Measurements from ENCODE around the gene KDELR1. TPM values are rescaled to one million over a fixed set of nuclear protein-coding genes. Genes with fewer than 3 reads are reported as not detected.

The KDELR1 gene
- total and polyA plus RNA-seq, 9 of the 15 experiments (the other 6 are each of a cell fraction or from before 2014, with no cell fraction given), result 6.1 to 165 (median 58.5) TPM

- TF ChIP-seq ZBTB11 (CRISPR knock-in tag; IDR thresholded peaks at IDR 0.05), result no peak
- TF ChIP-seq SMAD2 (IDR thresholded peaks at IDR 0.05; ENCODE audit: low read depth, low read length), result no peak
- peak; percentile 74 for TF ChIP-seq ZNF592 (IDR thresholded peaks at IDR 0.05)
- no peak for TF ChIP-seq HDAC6 (IDR thresholded peaks at IDR 0.05; ENCODE audit: low read depth, low read length)
- TF ChIP-seq ZC3H11A (IDR thresholded peaks at IDR 0.05; ENCODE audit: low read depth, low read length), result 0 out of 2 replicates have a peak, but pooled peaks have one; percentile 7
- no peak for TF ChIP-seq BRF2 (IDR thresholded peaks at IDR 0.05; ENCODE audit: borderline replicate concordance, insufficient read depth, insufficient read length)
- no peak for TF ChIP-seq POLR3G (IDR thresholded peaks at IDR 0.05; ENCODE audit: extremely low read depth, insufficient read length, insufficient replicate concordance)
- TF ChIP-seq BCOR (IDR thresholded peaks at IDR 0.05), result peak; percentile 36; the same call in 1 of the 2 replicates
- TF ChIP-seq, protein P1, sequence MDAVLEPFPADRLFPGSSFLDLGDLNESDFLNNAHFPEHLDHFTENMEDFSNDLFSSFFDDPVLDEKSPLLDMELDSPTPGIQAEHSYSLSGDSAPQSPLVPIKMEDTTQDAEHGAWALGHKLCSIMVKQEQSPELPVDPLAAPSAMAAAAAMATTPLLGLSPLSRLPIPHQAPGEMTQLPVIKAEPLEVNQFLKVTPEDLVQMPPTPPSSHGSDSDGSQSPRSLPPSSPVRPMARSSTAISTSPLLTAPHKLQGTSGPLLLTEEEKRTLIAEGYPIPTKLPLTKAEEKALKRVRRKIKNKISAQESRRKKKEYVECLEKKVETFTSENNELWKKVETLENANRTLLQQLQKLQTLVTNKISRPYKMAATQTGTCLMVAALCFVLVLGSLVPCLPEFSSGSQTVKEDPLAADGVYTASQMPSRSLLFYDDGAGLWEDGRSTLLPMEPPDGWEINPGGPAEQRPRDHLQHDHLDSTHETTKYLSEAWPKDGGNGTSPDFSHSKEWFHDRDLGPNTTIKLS (IDR thresholded peaks at IDR 0.05; ENCODE audit: borderline replicate concordance, low read depth), result peak; percentile 96
- TF ChIP-seq TAF1 (IDR thresholded peaks at IDR 0.05; ENCODE audit: control insufficient read depth, extremely low read depth, insufficient read depth, low read length, severe bottlenecking), result peak; percentile 60
- peak; percentile 40; the same call in 1 of the 2 replicates for TF ChIP-seq ESRRA (IDR thresholded peaks at IDR 0.05; ENCODE audit: borderline replicate concordance, low read depth)
- TF ChIP-seq ZFX (CRISPR knock-in tag; IDR thresholded peaks at IDR 0.05), result peak; percentile 100
- TF ChIP-seq TEAD4 (IDR thresholded peaks at IDR 0.05; ENCODE audit: low read length), result no peak
- no peak; the same call in 1 of the 2 replicates for TF ChIP-seq TEAD4 (CRISPR knock-in tag; IDR thresholded peaks at IDR 0.05; ENCODE audit: borderline replicate concordance)
These were observed 907 bp downstream of the KDELR1 start (continued) for GRCh38 chr19:48390188-48391099.

Measured in K562 (cell line).